GM23338 (cell line): ENCODE data around the gene PPP2R1A. TPM values are rescaled to one million over a fixed set of nuclear protein-coding genes. Genes with fewer than 3 reads are reported as not detected.
A peak's percentile ranks its signal among the peaks of the same experiment; 100 is the strongest.

Source experiments
- ATAC-seq: fragments of 200-7000 bp; cut with Tn5 transposase; 3 replicates; pipeline ENCODE4 v1.9.1; 2020
- DNase-seq: peaks from one replicate; pipeline ENCODE4 v3.0.0-alpha.2; 2015; ENCODE audit warnings: low spot score
- H2AFZ ChIP-seq: fragments of 200-600 bp; sonication (generic); 2 replicates; pipeline ENCODE4 v1.8.0; 2016; ENCODE audit warnings: antibody characterized with exemption, mild to moderate bottlenecking, moderate library complexity
- H3F3A ChIP-seq: fragments of 200-600 bp; sonication (generic); replicated peaks from 2 replicates; pipeline ENCODE4 v1.8.0; 2017; ENCODE audit warnings: antibody characterized with exemption, mixed run types, low read depth
- H3K27ac ChIP-seq: fragments of 200-600 bp; sonication (generic); 2 replicates; pipeline ENCODE4 v1.6.1; 2016; ENCODE audit warnings: low read depth
- H3K27me3 ChIP-seq: fragments of 200-600 bp; sonication (generic); 2 replicates; pipeline ENCODE4 v1.8.0; 2016; ENCODE audit warnings: mild to moderate bottlenecking, mixed run types, moderate library complexity; ENCODE audit not compliant: insufficient read depth
- H3K36me3 ChIP-seq: fragments of 200-600 bp; sonication (generic); 2 replicates; pipeline ENCODE4 v1.8.0; 2016; ENCODE audit warnings: mild to moderate bottlenecking; ENCODE audit not compliant: insufficient read depth
- H3K4me1 ChIP-seq: fragments of 200-600 bp; sonication (generic); 2 replicates; pipeline ENCODE4 v1.8.0; 2016; ENCODE audit warnings: mild to moderate bottlenecking, moderate library complexity; ENCODE audit not compliant: insufficient read depth
- H3K4me2 ChIP-seq: fragments of 200-600 bp; sonication (generic); 2 replicates; pipeline ENCODE4 v1.7.1; 2017; ENCODE audit warnings: mixed run types
- H3K4me3 ChIP-seq: fragments of 200-600 bp; sonication (generic); 2 replicates; pipeline ENCODE4 v1.6.1; 2016; ENCODE audit warnings: mixed run types
- H3K79me2 ChIP-seq: fragments of 200-600 bp; sonication (generic); replicated peaks from 2 replicates; pipeline ENCODE4 v1.8.0; 2017; ENCODE audit warnings: mild to moderate bottlenecking; ENCODE audit not compliant: insufficient read depth
- H3K9me2 ChIP-seq: fragments of 200-600 bp; sonication (generic); 2 replicates; pipeline ENCODE4 v1.8.0; 2017; ENCODE audit not compliant: insufficient read depth
- H4K20me1 ChIP-seq: fragments of 200-600 bp; sonication (generic); replicated peaks from 2 replicates; pipeline ENCODE4 v1.8.0; 2017; ENCODE audit warnings: mild to moderate bottlenecking; ENCODE audit not compliant: insufficient read depth
- H3K27ac Mint-ChIP-seq: 2 replicates; pipeline ENCODE4 v1.8.0; 2020; ENCODE audit warnings: inconsistent platforms, mild to moderate bottlenecking, moderate library complexity, mixed read lengths
- H3K27me3 Mint-ChIP-seq: 3 replicates; pipeline ENCODE4 v1.8.0; 2022; ENCODE audit warnings: low read depth, mild to moderate bottlenecking, moderate library complexity, mixed read lengths, inconsistent platforms; ENCODE audit not compliant: insufficient read depth, poor library complexity
- H3K36me3 Mint-ChIP-seq: 3 replicates; pipeline ENCODE4 v1.8.0; 2021; ENCODE audit warnings: low read depth, mild to moderate bottlenecking, inconsistent platforms, moderate library complexity, mixed read lengths
- H3K4me1 Mint-ChIP-seq: 3 replicates; pipeline ENCODE4 v1.8.0; 2020; ENCODE audit warnings: mild to moderate bottlenecking, inconsistent platforms, mixed read lengths
- H3K4me3 Mint-ChIP-seq: 3 replicates; pipeline ENCODE4 v1.8.0; 2021; ENCODE audit warnings: moderate library complexity, mild to moderate bottlenecking, inconsistent platforms, mixed read lengths
- H3K9me3 Mint-ChIP-seq: 3 replicates; pipeline ENCODE4 v1.8.0; 2020; ENCODE audit warnings: moderate library complexity, mild to moderate bottlenecking, inconsistent platforms, mixed read lengths
- CREB1 ChIP-seq: fragments of 250-450 bp; sonication (Bioruptor Pico); IDR thresholded peaks from 2 replicates; pipeline ENCODE4 v1.5.0; 2020; ENCODE audit warnings: low read depth, mild to moderate bottlenecking, moderate library complexity
- CTCF ChIP-seq, 2 experiments: fragments of 200-600 bp in 1 of 2; sonication (generic) in 1 of 2; conservative IDR thresholded peaks; 2 replicates each; pipeline versions ENCODE4 v1.5.1 to v1.6.1; 2016 to 2017; ENCODE audit warnings: antibody characterized with exemption in 2 of 2, low read depth in 2 of 2, mild to moderate bottlenecking in 2 of 2, moderate library complexity in 1 of 2
- ETS1 ChIP-seq: IDR thresholded peaks from 2 replicates; pipeline ENCODE4 v1.6.1; 2016; ENCODE audit warnings: antibody characterized with exemption
- EZH2 ChIP-seq: fragments of 200-600 bp; sonication (generic); IDR thresholded peaks from one replicate; pipeline ENCODE4 v1.8.0; 2017; ENCODE audit warnings: antibody characterized with exemption, mild to moderate bottlenecking, low read depth; ENCODE audit not compliant: unreplicated experiment
- JUNB ChIP-seq: IDR thresholded peaks from one replicate; pipeline ENCODE4 v1.6.1; 2016; ENCODE audit warnings: antibody characterized with exemption; ENCODE audit not compliant: unreplicated experiment
- NANOG ChIP-seq: IDR thresholded peaks from 2 replicates; pipeline ENCODE4 v1.6.1; 2016; ENCODE audit warnings: antibody characterized with exemption, borderline replicate concordance
- POLR2AphosphoS5 ChIP-seq: IDR thresholded peaks from 2 replicates; pipeline ENCODE4 v1.6.1; 2016; ENCODE audit warnings: antibody characterized with exemption, low read depth
- STAT1 ChIP-seq: IDR thresholded peaks from one replicate; pipeline ENCODE4 v1.6.1; 2016; ENCODE audit warnings: antibody characterized with exemption; ENCODE audit not compliant: unreplicated experiment
- ZNF114 ChIP-seq: fragments of 250-450 bp; sonication (Bioruptor Pico); IDR thresholded peaks from 2 replicates; pipeline ENCODE4 v1.5.0; 2020; ENCODE audit warnings: mild to moderate bottlenecking, moderate library complexity
- ZNF331 ChIP-seq: fragments of 250-450 bp; sonication (Bioruptor Pico); IDR thresholded peaks from 2 replicates; pipeline ENCODE4 v1.5.0; 2020; ENCODE audit warnings: low read depth, mild to moderate bottlenecking, moderate library complexity
- polyA plus RNA-seq: library from polyadenylated mRNA; unstranded; fragments of >200 nt; fragmentation: Nextera tagmentation; extraction: Ambion mirVana; gene quantifications from 2 replicates; pipeline ENCODE4 v1.2.1, GENCODE V29; 2016
- total RNA-seq: library from RNA; depleted of rRNA; stranded (reverse); fragments of >200 nt; shearing (Covaris generic); gene quantifications from 2 replicates; pipeline ENCODE4 v1.2.3, GENCODE V29; 2014

PPP2R1A gene
- total and polyA plus RNA-seq, 2 experiments from 2014 or later = 212 to 381 TPM

- Mint-ChIP-seq H3K4me3 (peak overlapping the region; percentile 99), H3K4me1 (peaks cover 26% of the 10 kb centered on the region), H3K9me3 (no peaks in the 10 kb centered on the region; the same call in 1 of the 3 replicates), H3K27me3 (peaks cover 9% of the 10 kb centered on the region), H3K36me3 (peaks cover 25% of the 10 kb centered on the region), H3K27ac (peak overlapping the region; percentile 92)
- Histone ChIP-seq H3K27me3 (no peaks in the 10 kb centered on the region), H3F3A (no peaks in the 10 kb centered on the region; the same call in 1 of the 2 replicates), H2AFZ (no peak overlapping the region), H3K4me3 (peak overlapping the region; percentile 51), H4K20me1 (peaks cover 4% of the 10 kb centered on the region), H3K27ac (peak overlapping the region; percentile 83), H3K4me1 (peaks cover 18% of the 10 kb centered on the region), H3K9me2 (no peaks in the 10 kb centered on the region), H3K79me2 (peaks cover 38% of the 10 kb centered on the region), H3K36me3 (peaks cover 8% of the 10 kb centered on the region; the same call in 1 of the 2 replicates), H3K4me2 (peak overlapping the region; percentile 79)
- TF ChIP-seq POLR2AphosphoS5 (peak; percentile 42; the same call in 1 of the 2 replicates), EZH2 (no peak), ZNF114 (no peak), ETS1 (0 out of 2 replicates have a peak, but pooled peaks have one; percentile 8), CREB1 (CRISPR knock-in tag) (0 out of 2 replicates have a peak, but pooled peaks have one; percentile 48)
- peak; percentile 20 for ATAC-seq
- DNase-seq = peak; percentile 66
Measured at GRCh38 chr19:52188822-52189734, 774 bp upstream of the PPP2R1A start.

GRCh38 chr19:52190487-52191293 is 838 bp downstream of the PPP2R1A start:
- peaks cover 8% of the 10 kb centered on the region; the same call in 1 of the 2 replicates for H3K36me3 ChIP-seq
- no peaks in the 10 kb centered on the region for H3K27me3 ChIP-seq
- H3K4me1 ChIP-seq = peaks cover 18% of the 10 kb centered on the region
- peaks cover 12% of the 10 kb centered on the region for H4K20me1 ChIP-seq
- H3K9me2 ChIP-seq = no peaks in the 10 kb centered on the region
- peaks cover 10% of the 10 kb centered on the region for H3K27me3 Mint-ChIP-seq
- 0 out of 2 replicates have a peak overlapping the region, but pooled peaks have one; percentile 54 for H2AFZ ChIP-seq
- H3K4me3 Mint-ChIP-seq = peak overlapping the region; percentile 99
- H3K4me1 Mint-ChIP-seq = peaks cover 35% of the 10 kb centered on the region
- H3K4me2 ChIP-seq = peak overlapping the region; percentile 97
- H3K4me3 ChIP-seq = peak overlapping the region; percentile 63
- H3K27ac ChIP-seq = peak overlapping the region; percentile 74
- no peaks in the 10 kb centered on the region; the same call in 1 of the 3 replicates for H3K9me3 Mint-ChIP-seq
- peaks cover 54% of the 10 kb centered on the region for H3K79me2 ChIP-seq
- ATAC-seq (no peak), DNase-seq (peak; percentile 58)
- TF ChIP-seq JUNB = no peak
- TF ChIP-seq STAT1 = no peak
- TF ChIP-seq POLR2AphosphoS5 = 0 out of 2 replicates have a peak, but pooled peaks have one; percentile 15
- no peak for TF ChIP-seq NANOG
- no peak for TF ChIP-seq ZNF331 (CRISPR knock-in tag)
- no peak for TF ChIP-seq ETS1
- no peak for TF ChIP-seq CTCF (conservative IDR thresholded peaks at IDR 0.05; ENCODE audit: low read depth in 2 of 2)
- H3K36me3 Mint-ChIP-seq = peaks cover 37% of the 10 kb centered on the region
- peak overlapping the region; percentile 100 for H3K27ac Mint-ChIP-seq
- no peaks in the 10 kb centered on the region; the same call in 1 of the 2 replicates for H3F3A ChIP-seq
